ENCODE measurements around the gene STPG1.

STPG1 gene

GRCh38 chr1:24425922-24426321 lies 12.3 kb upstream of the STPG1 start:
- no peak for DNase-seq

DNA sequence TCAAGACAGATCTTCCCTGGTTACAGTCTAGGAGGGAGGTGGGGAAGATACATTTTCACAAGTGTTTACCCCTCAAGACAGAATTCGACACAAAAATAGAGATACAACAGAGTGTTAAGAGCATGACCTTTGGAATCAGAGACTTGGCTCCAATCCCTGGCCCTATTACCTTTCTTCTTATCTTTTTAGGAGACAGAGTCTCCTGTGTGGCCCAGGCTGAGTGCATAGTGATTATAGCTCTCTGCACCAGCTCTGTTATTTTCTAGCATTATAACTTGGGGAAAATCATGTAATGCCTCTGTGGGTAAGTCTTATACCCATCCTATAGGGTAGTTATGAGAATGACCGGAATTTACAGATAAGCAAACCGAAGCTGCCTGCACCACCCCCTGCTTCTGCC lies 11.9 kb upstream of the STPG1 start:
- DNase-seq, result no peak

DNA sequence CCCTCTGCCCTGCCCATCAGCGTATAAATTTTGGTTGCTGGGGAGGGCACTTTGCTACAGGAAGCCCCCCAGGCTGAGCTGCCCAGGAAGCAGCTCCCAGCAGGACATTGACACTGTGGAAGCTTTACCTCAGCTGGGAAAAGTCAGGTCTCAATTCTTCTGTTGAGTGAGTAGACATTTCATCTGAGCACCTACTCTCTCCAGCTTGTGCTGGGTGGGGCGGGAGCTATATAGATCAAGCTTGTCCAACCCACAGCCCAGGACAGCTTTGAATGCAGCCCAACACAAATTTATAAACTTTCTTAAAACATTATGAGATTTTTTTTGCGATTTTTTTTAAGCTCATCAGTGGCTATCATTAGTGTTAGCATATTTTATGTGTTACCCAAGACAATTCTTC lies 11.4 kb upstream of the STPG1 start:
- DNase-seq, result no peak

GRCh38 chr1:24424207-24424606 lies 10.6 kb upstream of the STPG1 start:
- no peak for DNase-seq

DNA sequence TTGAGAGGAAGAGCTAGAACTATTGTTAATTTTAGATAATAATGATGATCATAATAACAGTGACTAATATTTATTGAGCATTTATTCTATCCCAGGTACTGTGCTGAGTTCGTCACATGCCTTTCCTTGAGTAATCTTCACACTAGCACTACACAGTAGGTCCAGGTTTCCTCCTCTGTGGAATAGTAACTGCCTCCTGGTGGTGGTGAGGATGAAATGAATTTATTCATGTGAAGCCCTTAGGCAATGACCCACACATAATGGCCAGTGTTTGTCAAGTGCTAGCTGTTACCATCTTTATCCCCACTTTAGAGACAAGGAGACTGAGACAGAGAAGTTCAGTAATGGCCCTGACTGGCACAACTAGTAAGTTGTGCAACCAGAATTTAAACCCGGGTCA lies 7.9 kb upstream of the STPG1 start:
- no peak for DNase-seq

DNA sequence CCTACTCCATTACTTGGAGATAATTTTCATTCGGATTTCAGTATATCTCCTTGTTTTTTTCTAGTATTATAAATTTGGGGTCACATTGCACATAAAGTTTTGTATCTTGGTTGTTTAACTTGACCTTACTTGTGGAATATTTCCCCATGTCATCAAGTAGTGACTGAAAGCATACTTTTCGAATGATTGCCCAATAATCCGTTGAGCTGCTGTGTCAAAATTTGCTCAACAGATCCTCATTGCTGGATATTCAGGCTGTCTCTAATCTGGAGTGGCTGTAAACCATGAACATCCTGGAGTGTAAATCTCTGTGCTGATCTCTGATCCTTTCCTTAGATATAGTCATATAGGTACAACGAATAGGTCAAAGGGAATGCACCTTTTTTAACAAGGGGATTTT lies 7.0 kb upstream of the STPG1 start:
- no peak for DNase-seq

GRCh38 chr1:24418898-24419628 lies 5.5 kb upstream of the STPG1 start:
- no peak for DNase-seq

DNA sequence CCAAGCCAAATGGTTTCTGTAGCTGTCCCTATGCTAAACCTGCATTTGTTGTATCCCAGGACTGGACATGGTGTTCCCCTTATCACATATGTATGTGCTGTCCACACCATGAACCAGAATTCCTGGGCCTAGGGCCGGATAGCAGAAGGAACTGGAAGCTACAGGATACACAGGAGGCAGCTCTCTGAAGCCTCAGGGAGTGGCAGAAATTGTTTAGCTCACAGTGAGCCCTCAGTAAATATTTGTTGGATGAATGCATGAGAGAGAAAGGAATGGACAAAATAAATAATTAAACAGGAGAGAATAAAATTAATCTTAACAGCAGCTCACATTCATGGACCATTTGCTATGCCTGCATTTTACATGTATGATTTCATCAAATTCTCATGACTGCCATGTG lies 4.1 kb upstream of the STPG1 start:
- DNase-seq, result no peak

DNA sequence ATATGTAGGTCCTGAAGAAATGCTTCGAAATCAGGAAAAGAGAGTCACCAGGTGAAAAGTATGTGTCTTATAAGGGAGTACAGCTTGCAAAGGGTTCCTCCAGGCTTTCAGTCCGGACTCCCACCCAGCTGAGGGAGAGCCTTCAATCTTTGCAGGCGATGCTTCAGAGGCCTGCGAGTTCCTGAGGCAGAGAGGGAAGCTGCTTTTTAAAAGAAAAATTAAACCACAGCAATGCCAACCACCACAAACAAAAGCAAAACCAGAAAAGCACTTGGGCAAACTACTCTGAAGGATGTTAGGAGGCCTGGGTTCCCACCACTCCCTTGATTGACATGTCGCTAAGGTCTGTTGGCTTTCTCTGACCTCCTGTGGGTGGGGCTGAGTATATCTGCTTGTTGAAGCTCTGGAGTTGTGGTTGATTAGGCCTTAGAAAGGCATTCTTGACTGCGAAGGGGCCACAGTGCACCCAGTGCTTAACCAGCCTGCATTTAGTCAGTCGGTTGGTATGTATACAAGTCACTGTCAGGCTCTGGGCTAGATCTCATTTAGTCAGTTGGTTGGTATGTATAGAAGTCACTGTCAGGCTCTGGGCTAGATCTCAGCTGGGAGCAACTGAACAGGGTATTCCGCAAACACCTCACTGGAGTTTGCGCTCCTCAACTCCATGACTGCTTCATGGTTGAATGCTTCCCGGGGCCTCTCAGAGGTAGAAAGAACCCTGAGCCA lies 3.2 kb upstream of the STPG1 start:
- no peak for DNase-seq

GRCh38 chr1:24415910-24416665 lies 2.5 kb upstream of the STPG1 start:
- no peak for DNase-seq

- peak; percentile 90 for DNase-seq
These were observed 1.8 kb upstream of the STPG1 start, which contains the start of gene NIPAL3 for GRCh38 chr1:24415334-24415909. Gene NIPAL3 (plus strand): TSS chr1:24415802. CDS start chr1:24419548, 3,746 bp downstream.

- DNase-seq, result no peak
These were observed 1.3 kb upstream of the STPG1 start for GRCh38 chr1:24414775-24415333.

- DNase-seq, result no peak
These were observed 1.2 kb downstream of the STPG1 start for GRCh38 chr1:24412408-24412807.

DNA sequence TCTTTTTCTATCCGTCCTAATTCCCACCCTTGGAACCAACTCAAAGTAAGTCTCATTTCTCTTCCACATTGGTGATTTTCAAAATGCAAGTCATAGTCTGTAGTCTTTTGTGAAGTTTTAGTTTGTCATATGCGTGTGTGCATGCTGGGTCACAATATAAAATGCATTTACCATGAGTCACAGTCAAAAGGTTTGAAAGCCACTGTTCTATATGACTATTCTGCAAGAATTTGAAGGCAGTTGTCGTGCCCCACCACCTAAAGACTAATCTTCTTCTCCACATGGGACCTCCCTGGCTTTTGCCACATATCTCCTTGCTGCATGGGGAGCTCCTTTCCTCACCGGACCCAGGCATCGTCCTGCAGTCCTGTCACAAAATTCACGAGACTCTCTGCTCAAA lies 1.6 kb downstream of the STPG1 start:
- DNase-seq, result no peak

DNA sequence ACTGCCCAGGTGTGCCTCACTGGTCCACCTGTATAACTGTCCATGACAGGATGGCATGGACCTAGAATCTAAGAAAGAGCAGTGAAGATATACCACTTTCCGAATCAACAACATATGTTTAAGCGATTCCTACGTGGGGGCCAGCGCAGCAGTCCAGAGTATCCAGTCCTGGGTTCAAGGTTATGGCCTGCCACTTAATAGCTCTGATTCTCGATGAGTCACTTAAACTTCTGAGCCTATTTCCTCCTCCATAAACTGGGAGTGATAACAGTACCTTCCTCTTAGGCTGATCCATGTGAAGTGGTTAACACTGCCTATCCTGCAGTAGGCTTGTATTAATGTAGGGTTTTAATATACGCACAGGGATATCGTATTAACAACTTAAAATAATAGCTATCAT lies 2.8 kb downstream of the STPG1 start:
- DNase-seq, result no peak

DNA sequence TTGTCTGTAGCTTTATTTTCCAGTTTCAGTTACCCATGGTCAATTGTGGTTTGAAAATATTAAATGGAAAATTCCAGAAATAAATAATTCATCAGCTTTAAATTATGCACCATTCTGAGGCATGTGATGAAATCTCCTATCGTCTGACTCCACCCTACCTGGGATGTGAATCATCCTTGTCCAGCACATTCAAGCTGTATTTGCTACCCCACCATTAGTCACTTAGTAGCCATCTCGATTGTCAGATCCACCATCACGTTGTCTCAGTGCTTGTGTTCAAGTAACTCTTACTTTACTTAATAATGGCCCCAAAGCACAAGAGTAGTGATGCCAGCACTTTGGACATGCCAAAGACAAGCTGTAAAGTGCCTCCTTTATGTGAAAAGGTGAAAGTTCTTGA lies 4.0 kb downstream of the STPG1 start:
- no peak for DNase-seq

DNA sequence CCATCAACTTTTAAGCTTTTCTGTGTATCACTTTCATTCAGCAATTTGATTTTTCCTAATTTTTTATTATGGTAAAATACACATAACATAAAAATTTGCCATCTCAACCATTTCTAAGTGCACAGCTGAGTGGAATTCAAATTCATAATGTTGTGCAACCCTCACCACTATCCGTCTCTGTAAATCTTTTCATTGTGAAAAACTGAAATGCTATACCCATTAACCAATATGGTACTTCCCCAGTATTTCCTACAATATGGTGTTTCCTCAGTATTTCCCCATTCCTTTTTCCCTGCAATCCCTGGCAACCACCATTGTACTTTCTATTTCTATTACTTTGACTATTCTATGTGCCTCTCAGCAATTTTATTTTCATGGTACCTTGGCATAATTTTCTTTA lies 6.8 kb downstream of the STPG1 start:
- DNase-seq, result no peak

DNA sequence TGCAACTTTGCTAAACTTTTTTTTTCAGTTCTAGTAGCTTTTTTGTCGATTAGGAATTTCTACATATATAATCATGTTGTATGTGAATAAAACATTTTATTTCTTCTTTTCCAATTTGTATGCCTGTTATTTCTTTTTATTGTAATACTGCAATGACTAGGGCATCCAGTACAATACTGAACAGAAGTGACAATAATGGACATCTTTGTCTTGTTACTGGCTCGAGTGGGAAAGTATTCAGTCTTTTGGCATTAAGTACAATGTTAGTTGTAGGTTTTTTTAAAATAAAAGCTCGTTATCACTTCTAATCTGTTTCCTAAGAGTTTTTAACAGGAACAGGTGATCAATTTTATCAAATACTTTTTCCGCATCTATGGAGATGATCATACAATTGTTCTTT lies 9.8 kb downstream of the STPG1 start:
- DNase-seq, result no peak

DNA sequence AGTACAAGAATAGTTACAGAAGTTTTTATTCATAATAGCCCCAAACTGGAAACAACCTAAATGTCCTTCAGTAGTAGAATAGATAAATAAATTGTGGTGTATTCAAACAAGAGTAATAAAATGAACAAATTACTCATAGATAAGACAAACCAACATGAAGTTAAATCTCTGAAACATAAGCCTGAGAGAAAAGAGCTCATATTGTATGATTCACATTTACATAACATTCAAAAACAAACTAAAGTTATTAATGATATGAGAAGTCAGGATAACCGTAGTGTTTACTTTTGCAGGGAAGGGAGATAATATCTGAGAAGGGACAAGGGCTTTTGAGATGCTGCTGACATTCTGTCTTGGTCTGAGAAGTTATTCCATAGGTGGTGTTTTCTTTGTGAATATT lies 13.5 kb downstream of the STPG1 start:
- DNase-seq, result no peak

- no peak for DNase-seq
These were observed 19.7 kb downstream of the STPG1 start for GRCh38 chr1:24393892-24394291.

- peak; percentile 31 for DNase-seq
These were observed 20.5 kb downstream of the STPG1 start for GRCh38 chr1:24392982-24393650.

- no peak for DNase-seq
These were observed 21.0 kb downstream of the STPG1 start for GRCh38 chr1:24392604-24392946.

All from NCI-H748 treated with DMSO at 0.1 percent for 48 hours (cell line).